ENCODE results near the gene HNF4A.

Gene HNF4A

GRCh38 chr20:44395461-44396340 lies 40.2 kb downstream of the HNF4A start (continued):
- no peak for TF ChIP-seq ZBTB26 (tag by site-specific recombination; optimal IDR thresholded peaks at IDR 0.05)
- TF ChIP-seq ZNF76 (tag by site-specific recombination; IDR thresholded peaks at IDR 0.05; ENCODE audit: borderline replicate concordance, low read depth), result no peak

GRCh38 chr20:44396369-44397130 lies 41.1 kb downstream of the HNF4A start:
- H3K9me3 ChIP-seq (ENCODE audit: control insufficient read depth, insufficient read depth, low read depth, low read length), result no peaks in the 10 kb centered on the region
- ChIA-PET POLR2A (no interaction called here), CTCF (interaction anchor here (0.9 to 1.2 kb wide), 2 partner anchors 8 to 142 kb away, joined by 3 to 4 read pairs; no protein-coding TSS in a partner anchor)
- TF ChIP-seq GLI2 (tag by site-specific recombination; IDR thresholded peaks at IDR 0.05; ENCODE audit: borderline replicate concordance, low read depth) (no peak), REST (tag by site-specific recombination; IDR thresholded peaks at IDR 0.05) (peak; percentile 89)
- H3K27ac ChIP-seq (ENCODE audit: extremely low read depth, low read depth, low read length), result no peak overlapping the region
- H3K36me3 ChIP-seq (ENCODE audit: control insufficient read depth in 2 of 2, insufficient read depth in 1 of 2, low read length in 2 of 2), result no peaks in the 10 kb centered on the region
- H3K4me1 ChIP-seq (ENCODE audit: control insufficient read depth, insufficient read depth, low read length), result no peaks in the 10 kb centered on the region
- H3K4me3 ChIP-seq (ENCODE audit: low read depth, low read length), result no peak overlapping the region

GRCh38 chr20:44398335-44398734 lies 42.8 kb downstream of the HNF4A start:
- no peaks in the 10 kb centered on the region for H3K4me1 ChIP-seq (ENCODE audit: control insufficient read depth, insufficient read depth, low read length)
- H3K36me3 ChIP-seq (ENCODE audit: control insufficient read depth in 2 of 2, insufficient read depth in 1 of 2, low read length in 2 of 2), result no peaks in the 10 kb centered on the region
- H3K4me3 ChIP-seq (ENCODE audit: low read depth, low read length), result no peak overlapping the region
- CTCF ChIA-PET, result interaction anchor here (0.9 to 1.3 kb wide), 4 partner anchors 9 to 185 kb away, joined by 3 to 4 read pairs (median 4); no protein-coding TSS in a partner anchor
- H3K9me3 ChIP-seq (ENCODE audit: control insufficient read depth, insufficient read depth, low read depth, low read length), result no peaks in the 10 kb centered on the region
- no peak overlapping the region for H3K27ac ChIP-seq (ENCODE audit: extremely low read depth, low read depth, low read length)
- POLR2A ChIA-PET, result no interaction called here
- TF ChIP-seq PRDM2 (tag by site-specific recombination; IDR thresholded peaks at IDR 0.05; ENCODE audit: borderline replicate concordance) (no peak), ZNF146 (tag by site-specific recombination; IDR thresholded peaks at IDR 0.05) (no peak), ZNF645 (tag by site-specific recombination; IDR thresholded peaks at IDR 0.05) (no peak), ZNF544 (tag by site-specific recombination; IDR thresholded peaks at IDR 0.05) (no peak), PRDM10 (tag by site-specific recombination; IDR thresholded peaks at IDR 0.05) (no peak), ZNF792 (tag by site-specific recombination; IDR thresholded peaks at IDR 0.05) (no peak), ZNF221 (tag by site-specific recombination; IDR thresholded peaks at IDR 0.05; ENCODE audit: borderline replicate concordance) (no peak)
